ENCODE data around the gene TBC1D22A.

TBC1D22A gene

GRCh38 chr22:46843821-46844255 lies 81.4 kb downstream of the TBC1D22A start:
- no peak for DNase-seq

GRCh38 chr22:46844606-46845210 lies 82.3 kb downstream of the TBC1D22A start:
- no peak for DNase-seq

- DNase-seq: no peak
Measured at GRCh38 chr22:46845296-46846149, 83.1 kb downstream of the TBC1D22A start.

GRCh38 chr22:46846150-46846831 lies 83.8 kb downstream of the TBC1D22A start:
- DNase-seq: no peak

- DNase-seq: no peak
Measured at GRCh38 chr22:46846832-46847355, 84.4 kb downstream of the TBC1D22A start.

- no peak for DNase-seq
Measured at GRCh38 chr22:46848197-46848596, 85.7 kb downstream of the TBC1D22A start.

GRCh38 chr22:46849101-46849500 lies 86.7 kb downstream of the TBC1D22A start:
- no peak for DNase-seq

GRCh38 chr22:46849951-46850350 lies 87.5 kb downstream of the TBC1D22A start:
- DNase-seq: no peak

- DNase-seq: no peak
Measured at GRCh38 chr22:46851311-46851710, 88.9 kb downstream of the TBC1D22A start.

GRCh38 chr22:46851941-46852340 lies 89.5 kb downstream of the TBC1D22A start:
- no peak for DNase-seq

GRCh38 chr22:46852771-46853170 lies 90.3 kb downstream of the TBC1D22A start:
- DNase-seq: no peak

- no peak for DNase-seq
Measured at GRCh38 chr22:46853191-46853590, 90.7 kb downstream of the TBC1D22A start.

GRCh38 chr22:46854125-46854870 lies 91.8 kb downstream of the TBC1D22A start:
- no peak for DNase-seq

- no peak for DNase-seq
Measured at GRCh38 chr22:46855681-46856080, 93.2 kb downstream of the TBC1D22A start.

- no peak for DNase-seq
Measured at GRCh38 chr22:46856661-46857060, 94.2 kb downstream of the TBC1D22A start.

GRCh38 chr22:46857142-46857884 lies 94.9 kb downstream of the TBC1D22A start:
- no peak for DNase-seq

- DNase-seq: no peak
Measured at GRCh38 chr22:46857885-46858143, 95.4 kb downstream of the TBC1D22A start.

- DNase-seq: no peak
Measured at GRCh38 chr22:46858181-46858771, 95.8 kb downstream of the TBC1D22A start.

GRCh38 chr22:46860562-46860961 lies 98.1 kb downstream of the TBC1D22A start:
- DNase-seq: no peak

- no peak for DNase-seq
Measured at GRCh38 chr22:46861468-46862367, 99.3 kb downstream of the TBC1D22A start.
